GM19468 (cell line): ENCODE measurements around the gene CNST.
A peak's percentile ranks its signal among the peaks of the same experiment; 100 is the strongest.
"Not testable (repeated sequence)": the region's sequence is repeated elsewhere in the genome, so short reads cannot be mapped to it uniquely, and the experiment has no call there.

Experiments
- ATAC-seq: cut with Tn5 transposase; IDR thresholded peaks from one replicate; pipeline ENCODE4 v1.9.1; 2021; ENCODE audit warnings: mild to moderate bottlenecking, moderate library complexity, moderate number of reproducible peaks; ENCODE audit not compliant: unreplicated experiment; ENCODE audit errors: extremely low read depth

The CNST gene

GRCh38 chr1:246659594-246660140 lies 93.4 kb downstream of the CNST start:
- ATAC-seq = no peak

DNA sequence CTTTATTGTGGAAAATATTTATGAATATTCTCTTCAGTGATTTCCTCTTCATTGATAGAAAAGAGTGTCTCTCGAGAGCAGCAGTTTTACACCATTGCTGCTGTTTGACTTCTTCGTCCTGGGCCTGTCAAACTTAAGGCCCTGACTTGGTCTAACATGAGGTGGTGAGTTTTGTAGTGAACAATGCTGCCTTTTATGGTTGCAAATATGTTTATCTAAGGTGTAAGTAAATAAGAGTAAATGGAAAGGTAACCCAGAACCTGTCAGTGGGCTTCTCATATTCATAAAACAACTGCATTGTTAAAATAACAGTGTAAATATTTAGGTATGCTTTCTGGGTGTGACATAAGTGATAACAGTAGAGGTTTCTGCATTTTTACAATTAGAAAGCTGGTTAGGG lies 95.2 kb downstream of the CNST start:
- no peak for ATAC-seq

- ATAC-seq = no peak
Observed at GRCh38 chr1:246667773-246668172, 101.5 kb downstream of the CNST start.

DNA sequence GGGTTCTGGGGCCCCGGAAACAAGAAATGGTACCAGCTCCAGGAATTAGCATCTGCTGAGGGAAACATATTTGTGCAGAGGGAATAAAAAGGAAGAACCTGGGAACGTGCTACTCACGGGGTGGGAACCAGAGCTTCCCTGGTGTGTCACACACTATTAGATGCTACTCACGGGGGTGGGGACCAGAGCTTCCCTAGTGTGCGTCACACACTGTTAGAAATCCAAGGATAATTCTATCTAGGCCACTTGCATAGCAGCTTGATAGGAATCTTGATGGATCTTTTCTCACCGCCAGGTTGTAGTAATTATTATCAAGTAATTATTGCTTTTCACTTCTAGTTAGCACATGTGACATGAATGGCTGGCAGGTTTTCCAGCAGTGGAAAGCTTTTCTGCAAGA lies 103.4 kb downstream of the CNST start:
- no peak for ATAC-seq

GRCh38 chr1:246674049-246674448 lies 107.8 kb downstream of the CNST start:
- no peak for ATAC-seq

DNA sequence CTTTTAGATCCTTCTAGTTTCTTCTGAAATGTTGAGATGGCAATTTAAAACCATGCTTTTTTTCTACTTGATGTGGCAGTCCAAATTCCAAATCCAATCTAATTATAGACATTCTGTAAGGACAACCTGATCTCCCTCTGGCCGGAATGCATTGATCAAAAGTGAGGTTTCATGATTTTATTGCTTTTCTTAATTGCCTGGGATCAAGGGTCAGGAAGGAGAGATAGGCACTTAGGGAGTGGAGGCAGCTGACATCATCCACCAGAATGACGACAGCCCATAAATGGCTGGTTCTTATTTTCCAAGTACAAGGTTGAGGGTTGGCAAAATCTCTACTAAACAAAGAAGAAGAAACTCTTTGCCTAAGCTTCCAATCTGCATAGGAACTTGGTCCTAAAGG lies 111.6 kb downstream of the CNST start:
- ATAC-seq = no peak

GRCh38 chr1:246678816-246679793 lies 112.8 kb downstream of the CNST start:
- no peak for ATAC-seq

GRCh38 chr1:246679794-246680177 lies 113.5 kb downstream of the CNST start:
- no peak for ATAC-seq

- no peak for ATAC-seq
Observed at GRCh38 chr1:246680190-246680589, 113.9 kb downstream of the CNST start.

- ATAC-seq = no peak
Observed at GRCh38 chr1:246680696-246681130, 114.5 kb downstream of the CNST start.

- ATAC-seq = no peak
Observed at GRCh38 chr1:246681900-246682895, 115.9 kb downstream of the CNST start.

DNA sequence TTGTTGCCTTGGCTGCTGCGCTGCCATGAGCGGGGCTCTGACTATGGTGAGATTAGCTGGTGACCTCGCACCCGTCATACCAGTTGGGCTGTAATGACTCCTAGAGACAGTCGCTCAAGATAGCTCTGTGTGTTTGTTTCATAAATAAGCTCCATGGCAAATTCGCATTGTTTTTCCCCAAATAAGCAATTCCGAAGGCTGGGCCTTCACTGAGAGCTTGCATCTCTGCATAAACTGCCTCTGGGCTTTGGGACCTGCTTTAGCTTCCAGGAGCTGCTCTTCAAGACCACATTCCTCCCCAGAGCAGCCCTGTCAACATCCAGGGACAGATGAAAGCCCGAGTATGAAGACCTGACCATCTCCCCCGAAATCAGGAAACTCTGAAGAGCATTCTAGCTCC lies 117.3 kb downstream of the CNST start:
- no peak for ATAC-seq

- no peak for ATAC-seq
Observed at GRCh38 chr1:246687002-246687401, 120.7 kb downstream of the CNST start.

DNA sequence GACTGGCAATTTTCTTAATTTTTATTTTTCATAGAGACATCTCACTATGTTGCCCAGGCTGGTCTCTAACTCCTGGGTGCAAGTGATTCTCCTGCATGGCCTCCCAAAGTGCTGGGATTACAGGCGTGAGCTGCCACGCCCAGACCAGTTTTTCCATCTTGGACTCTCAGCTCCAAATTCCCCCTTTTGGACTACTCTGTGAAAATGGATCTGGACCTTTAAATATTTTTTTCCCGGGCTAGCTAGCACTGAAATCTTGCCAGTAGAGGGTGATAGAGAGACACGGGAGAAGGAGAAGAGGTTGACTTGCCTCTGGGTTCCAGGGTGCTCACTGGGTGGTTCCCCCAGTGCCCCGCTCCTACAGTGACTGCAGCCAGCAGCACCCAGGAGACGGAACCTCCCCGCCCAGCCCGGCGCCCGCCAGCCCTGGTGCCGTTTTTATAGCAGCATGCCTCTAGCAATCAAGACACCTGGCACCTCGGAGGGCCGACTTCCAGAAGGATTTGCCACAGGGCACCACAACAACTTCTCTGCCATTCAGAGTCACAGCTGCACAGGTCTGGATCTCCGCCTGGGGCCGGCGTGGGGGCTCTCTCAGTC lies 123.3 kb downstream of the CNST start:
- peak; percentile 73 for ATAC-seq

- no peak for ATAC-seq
Observed at GRCh38 chr1:246690100-246690499, 123.8 kb downstream of the CNST start.

- ATAC-seq = no peak
Observed at GRCh38 chr1:246691622-246692495, 125.6 kb downstream of the CNST start.

- not testable (repeated sequence) for ATAC-seq
Observed at GRCh38 chr1:246694213-246694895, 128.1 kb downstream of the CNST start.

DNA sequence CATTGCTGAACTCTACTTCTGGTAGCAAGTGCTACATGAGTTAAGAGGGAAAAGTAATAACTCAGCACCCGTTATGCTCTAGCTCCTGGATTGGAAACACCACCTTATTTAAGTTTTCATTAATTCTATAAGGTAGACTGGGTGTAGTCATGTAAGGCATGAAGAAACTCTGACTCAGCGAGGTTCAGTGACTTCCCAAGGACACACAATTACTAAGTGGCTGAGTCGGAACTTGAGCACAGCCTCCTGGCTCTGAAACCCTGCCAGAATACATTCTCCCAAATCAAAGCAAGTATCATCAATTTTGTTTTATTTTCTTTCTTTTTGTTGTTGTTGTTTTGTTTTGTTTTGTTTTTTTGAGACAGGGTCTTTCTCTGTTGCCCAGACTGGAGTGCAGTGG lies 128.9 kb downstream of the CNST start:
- no peak for ATAC-seq

- no peak for ATAC-seq
Observed at GRCh38 chr1:246695666-246696065, 129.4 kb downstream of the CNST start.
